ENCODE results near the gene PTRHD1.
"Not testable (repeated sequence)": the region's sequence is repeated elsewhere in the genome, so short reads cannot be mapped to it uniquely, and the experiment has no call there.

The PTRHD1 gene

DNA sequence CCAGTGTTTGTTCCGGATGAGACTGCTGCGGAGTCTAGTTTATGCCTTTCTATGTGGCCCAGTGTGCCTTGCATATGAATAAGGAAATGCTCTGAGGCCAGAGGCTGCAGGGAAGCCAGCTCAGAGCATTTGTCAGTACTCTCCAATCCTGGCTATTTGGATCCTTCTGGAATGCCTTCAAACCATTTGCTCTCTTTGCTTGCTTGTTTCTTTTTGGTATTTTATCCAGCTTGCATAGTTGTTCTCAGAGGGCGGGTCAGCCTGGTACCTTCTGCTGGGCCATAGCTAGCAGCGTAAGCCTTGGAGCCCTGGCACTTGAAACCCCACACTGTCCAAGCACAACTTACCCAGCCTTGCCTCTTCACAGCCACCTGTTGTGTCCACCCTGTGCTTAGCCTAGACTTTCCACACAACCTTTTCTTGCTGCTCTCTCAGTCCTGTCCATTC, 20.5 kb upstream of the PTRHD1 start:
- DNase-seq (ENCODE audit: low read depth in 2 of 3, low spot score in 2 of 3) = no peak

- no peak for DNase-seq (ENCODE audit: low read depth in 2 of 3, low spot score in 2 of 3)
Observed at GRCh38 chr2:24809316-24810007, 16.3 kb upstream of the PTRHD1 start.

- DNase-seq (ENCODE audit: low read depth in 2 of 3, low spot score in 2 of 3) = no peak
Observed at GRCh38 chr2:24806661-24807036, 13.5 kb upstream of the PTRHD1 start.

DNA sequence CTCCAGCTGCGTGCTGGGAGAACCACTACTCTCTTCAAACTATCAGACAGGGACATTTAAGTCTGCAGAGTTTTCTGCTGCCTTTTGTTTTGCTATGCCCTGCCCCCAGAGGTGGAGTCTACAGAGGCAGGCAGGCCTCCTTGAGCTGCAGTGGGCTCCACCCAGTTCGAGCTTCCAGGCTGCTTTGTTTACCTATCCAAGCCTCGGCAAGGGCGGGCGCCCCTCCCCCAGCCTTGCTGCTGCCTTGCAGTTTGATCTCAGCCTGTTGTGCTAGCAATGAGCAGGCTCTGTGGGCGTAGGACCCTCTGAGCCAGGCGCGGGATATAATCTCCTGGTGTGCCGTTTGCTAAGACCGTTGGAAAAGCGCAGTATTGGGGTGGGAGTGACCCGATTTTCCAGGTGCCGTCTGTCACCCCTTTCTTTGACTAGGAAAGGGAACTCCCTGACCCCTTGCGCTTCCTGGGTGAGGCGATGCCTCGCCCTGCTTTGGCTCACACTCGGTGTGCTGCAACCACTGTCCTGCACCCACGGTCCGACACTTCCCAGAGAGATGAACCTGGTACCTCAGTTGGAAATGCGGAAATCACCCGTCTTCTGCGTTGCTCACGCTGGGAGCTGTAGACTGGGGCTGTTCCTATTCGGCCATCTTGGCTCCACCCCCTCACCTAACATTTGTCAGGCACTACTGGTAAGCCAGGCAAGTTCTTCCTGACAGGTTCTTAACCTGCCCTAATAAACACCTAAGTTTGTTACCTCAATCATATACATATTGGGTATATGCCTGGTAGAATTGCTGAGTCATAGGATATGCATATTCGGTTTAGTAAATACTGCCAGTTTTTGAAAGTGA, 12.8 kb upstream of the PTRHD1 start:
- not testable (repeated sequence) for DNase-seq (ENCODE audit: low read depth in 2 of 3, low spot score in 2 of 3)

DNA sequence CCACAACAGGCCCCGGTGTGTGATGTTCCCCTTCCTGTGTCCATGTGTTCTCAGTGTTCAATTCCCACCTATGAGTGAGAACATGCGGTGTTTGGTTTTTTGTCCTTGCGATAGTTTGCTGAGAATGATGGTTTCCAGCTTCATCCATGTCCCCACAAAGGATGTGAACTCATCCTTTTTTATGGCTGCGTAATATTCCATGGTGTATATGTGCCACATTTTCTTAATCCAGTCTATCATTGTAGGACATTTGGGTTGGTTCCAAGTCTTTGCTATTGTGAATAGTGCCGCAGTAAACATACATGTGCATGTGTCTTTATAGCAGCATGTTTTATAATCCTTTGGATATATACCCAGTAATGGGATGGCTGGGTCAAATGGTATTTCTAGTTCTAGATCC, 7.3 kb upstream of the PTRHD1 start:
- not testable (repeated sequence) for DNase-seq (ENCODE audit: low read depth in 2 of 3, low spot score in 2 of 3)

- no peak for DNase-seq (ENCODE audit: low read depth in 2 of 3, low spot score in 2 of 3)
Observed at GRCh38 chr2:24797644-24798043, 4.5 kb upstream of the PTRHD1 start.

- no peak for DNase-seq (ENCODE audit: low read depth in 2 of 3, low spot score in 2 of 3)
Observed at GRCh38 chr2:24793761-24794435, 707 bp upstream of the PTRHD1 start.

GRCh38 chr2:24792542-24792873, 683 bp downstream of the PTRHD1 start:
- DNase-seq (ENCODE audit: low read depth in 2 of 3, low spot score in 2 of 3) = no peak

DNA sequence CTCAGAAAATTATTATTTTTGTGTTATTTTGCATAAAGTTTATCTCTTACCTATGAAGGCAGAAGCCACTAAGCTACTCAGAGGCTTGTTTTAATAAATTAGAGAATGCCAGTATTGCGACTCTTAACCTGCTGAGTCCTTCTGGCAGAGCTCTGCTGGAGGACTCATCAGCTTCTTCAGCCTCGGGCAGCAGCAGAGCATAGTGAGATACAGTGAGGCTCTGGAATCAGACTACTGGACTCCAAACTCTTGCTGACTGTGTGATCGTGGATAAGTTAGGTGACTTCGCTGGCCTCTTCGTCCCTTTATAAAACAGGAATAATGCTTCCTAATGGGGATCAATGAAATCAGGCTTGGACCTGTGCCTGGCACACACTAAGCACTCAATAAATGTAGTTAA, 1.7 kb downstream of the PTRHD1 start:
- DNase-seq (ENCODE audit: low read depth in 2 of 3, low spot score in 2 of 3) = no peak

GRCh38 chr2:24788816-24789215, 4.4 kb downstream of the PTRHD1 start:
- no peak for DNase-seq (ENCODE audit: low read depth in 2 of 3, low spot score in 2 of 3)

GRCh38 chr2:24787532-24787931, 5.7 kb downstream of the PTRHD1 start:
- DNase-seq (ENCODE audit: low read depth in 2 of 3, low spot score in 2 of 3) = no peak

- DNase-seq (ENCODE audit: low read depth in 2 of 3, low spot score in 2 of 3) = no peak
Observed at GRCh38 chr2:24785671-24786321, 7.4 kb downstream of the PTRHD1 start.

- DNase-seq (ENCODE audit: low read depth in 2 of 3, low spot score in 2 of 3) = no peak
Observed at GRCh38 chr2:24783641-24784040, 9.6 kb downstream of the PTRHD1 start.

DNA sequence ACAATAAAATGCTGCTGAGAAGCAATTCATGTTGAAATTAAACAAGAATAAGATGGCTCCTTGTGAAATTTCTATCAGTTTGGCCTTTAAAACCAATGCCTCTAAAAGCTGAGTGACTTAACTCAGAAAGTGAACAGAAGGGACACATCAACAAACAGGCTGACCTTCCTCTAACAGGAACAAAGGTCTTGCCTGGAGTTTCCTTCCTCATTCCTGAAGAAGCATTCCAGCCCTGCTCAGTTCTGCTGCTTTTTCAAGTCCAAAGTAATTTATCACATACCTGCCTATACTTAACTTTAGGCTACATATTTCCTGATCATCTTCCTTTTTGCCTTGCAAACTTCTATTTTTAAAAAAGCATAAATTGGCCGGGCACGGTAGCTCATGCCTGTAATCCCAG, 14.1 kb downstream of the PTRHD1 start:
- no peak for DNase-seq (ENCODE audit: low read depth in 2 of 3, low spot score in 2 of 3)

GRCh38 chr2:24774373-24774772, 18.8 kb downstream of the PTRHD1 start:
- DNase-seq (ENCODE audit: low read depth in 2 of 3, low spot score in 2 of 3) = no peak

DNA sequence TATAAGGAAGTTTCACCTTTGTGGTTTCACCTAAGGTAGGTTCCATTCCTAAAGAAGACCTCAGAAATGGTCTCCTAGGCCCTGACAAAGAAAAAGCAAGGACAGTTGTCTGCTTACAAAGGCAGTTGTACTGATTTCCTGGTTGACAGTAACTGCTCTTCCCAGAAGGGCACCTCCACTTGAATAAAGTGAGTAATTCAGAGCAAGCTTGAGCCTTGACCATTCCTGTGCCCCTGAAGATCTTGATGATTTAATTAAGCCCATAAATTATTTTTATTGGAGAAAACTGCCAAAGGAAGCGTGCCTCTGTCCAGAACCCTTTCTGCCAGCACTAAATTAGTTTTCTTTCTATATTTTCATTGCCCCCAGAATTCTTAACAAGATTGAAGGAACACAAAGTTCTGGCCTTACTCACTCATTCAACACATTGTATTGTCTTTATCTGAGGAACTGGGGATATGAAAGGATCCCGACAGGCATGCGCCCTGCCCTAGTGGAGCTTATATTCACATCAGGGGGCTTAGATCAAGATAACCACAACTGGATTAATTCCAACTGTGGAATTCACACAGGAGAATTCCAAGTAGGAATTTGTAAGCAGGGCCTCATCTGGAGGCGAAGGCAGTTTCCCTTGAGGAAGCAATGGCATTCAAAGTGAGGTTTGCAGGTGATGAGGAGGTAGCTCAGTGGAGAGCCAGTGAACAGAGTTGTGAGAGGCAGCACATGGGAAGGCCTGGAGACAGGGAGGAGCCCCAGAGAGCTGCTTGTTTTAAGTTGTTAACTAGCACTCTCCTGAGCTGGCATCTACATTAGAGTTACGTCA, 21.2 kb downstream of the PTRHD1 start:
- no peak for DNase-seq (ENCODE audit: low read depth in 2 of 3, low spot score in 2 of 3)

DNA sequence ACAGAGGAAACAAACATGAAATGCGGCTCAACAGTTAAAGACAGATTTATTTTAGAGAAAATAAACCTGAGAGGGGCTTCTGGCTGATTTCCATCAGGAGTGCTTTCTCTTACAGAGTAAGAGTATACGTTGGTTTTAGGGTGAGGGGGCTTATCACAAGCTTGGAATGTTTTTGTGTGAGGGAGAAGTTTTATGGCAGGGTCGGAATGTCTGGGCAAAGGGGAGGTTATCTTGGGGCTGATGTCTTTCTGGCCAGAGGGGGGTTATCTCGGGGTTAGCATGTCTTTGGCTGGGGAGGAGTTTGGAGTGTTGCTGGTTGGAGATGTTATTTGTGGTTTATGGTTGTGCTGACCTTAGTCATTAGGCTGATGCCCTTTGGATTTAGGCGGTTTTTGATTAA, 22.1 kb downstream of the PTRHD1 start:
- no peak for DNase-seq (ENCODE audit: low read depth in 2 of 3, low spot score in 2 of 3)

- no peak for DNase-seq (ENCODE audit: low read depth in 2 of 3, low spot score in 2 of 3)
Observed at GRCh38 chr2:24768601-24769000, 24.6 kb downstream of the PTRHD1 start.

DNA sequence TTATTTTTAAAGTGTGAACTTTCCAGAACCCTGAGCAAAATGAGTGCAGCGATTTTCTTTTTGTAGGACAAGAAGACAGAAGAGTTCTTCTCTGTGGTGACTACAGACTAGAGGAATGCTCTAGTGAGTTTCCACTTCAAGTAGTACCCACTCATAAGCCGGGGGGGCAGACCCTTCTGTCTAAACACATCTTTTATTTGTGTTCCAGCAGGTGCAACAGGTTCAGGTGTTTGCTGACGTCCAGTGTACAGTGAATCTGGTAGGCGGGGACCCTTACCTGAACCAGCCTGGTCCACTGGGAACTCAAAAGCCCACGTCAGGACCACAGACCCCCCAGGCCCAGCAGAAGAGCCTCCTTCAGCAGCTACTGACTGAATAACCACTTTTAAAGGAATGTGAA, 25.2 kb downstream of the PTRHD1 start:
- no peak for DNase-seq (ENCODE audit: low read depth in 2 of 3, low spot score in 2 of 3)

- no peak for DNase-seq (ENCODE audit: low read depth in 2 of 3, low spot score in 2 of 3)
Observed at GRCh38 chr2:24766609-24767008, 26.6 kb downstream of the PTRHD1 start.

- DNase-seq (ENCODE audit: low read depth in 2 of 3, low spot score in 2 of 3) = no peak
Observed at GRCh38 chr2:24763843-24764242, 29.3 kb downstream of the PTRHD1 start.

All from activated CD8-positive, alpha-beta memory T cell treated with anti-CD3 and anti-CD28 coated beads for 48 hours (primary cell).